GM21786 (cell line): ENCODE data around the gene RAPGEF3.

Source experiments
- ATAC-seq: cut with Tn5 transposase; IDR thresholded peaks from one replicate; pipeline ENCODE4 v1.9.1; 2021; ENCODE audit not compliant: unreplicated experiment

The RAPGEF3 gene

GRCh38 chr12:47777741-47778558 lies 19.3 kb upstream of the RAPGEF3 start:
- ATAC-seq, result no peak

GRCh38 chr12:47777151-47777550 lies 18.5 kb upstream of the RAPGEF3 start:
- ATAC-seq, result no peak

DNA sequence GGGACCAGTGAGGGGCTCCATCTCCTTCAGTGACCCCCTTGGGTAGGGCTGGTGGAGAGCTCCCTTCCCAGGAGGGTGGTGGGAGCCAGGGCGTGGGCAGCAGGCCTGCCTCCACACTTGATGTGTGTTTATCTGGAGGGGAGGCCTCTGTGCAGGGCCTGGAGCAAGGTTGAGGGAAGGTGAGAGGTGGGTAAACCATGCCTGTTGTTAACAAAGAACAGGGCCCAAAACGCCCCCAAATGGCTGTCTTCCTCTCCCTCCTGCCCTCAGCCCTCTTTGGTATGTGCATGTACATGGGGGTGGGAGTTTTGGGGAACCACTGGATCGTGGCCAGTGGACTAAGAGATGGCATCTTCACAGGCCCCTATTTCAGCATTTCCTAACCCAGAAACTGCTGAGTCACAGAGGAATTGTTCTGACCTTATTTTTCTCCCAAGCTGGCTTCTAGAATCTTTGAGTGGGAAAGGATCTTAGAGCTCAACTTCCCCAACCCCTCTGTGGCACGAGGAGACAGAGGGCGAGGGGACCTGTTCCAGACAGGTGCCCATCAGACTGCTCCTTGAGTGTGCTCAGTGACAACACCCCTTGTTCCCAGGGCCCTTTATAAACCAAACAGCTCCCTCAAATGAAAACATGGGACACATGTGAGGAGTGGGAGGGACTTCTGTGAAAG lies 17.9 kb upstream of the RAPGEF3 start:
- ATAC-seq, result no peak

GRCh38 chr12:47775100-47775911 lies 16.6 kb upstream of the RAPGEF3 start:
- ATAC-seq, result no peak

GRCh38 chr12:47774663-47775062 lies 16.0 kb upstream of the RAPGEF3 start:
- ATAC-seq, result no peak

GRCh38 chr12:47773858-47774580 lies 15.3 kb upstream of the RAPGEF3 start:
- ATAC-seq, result no peak

DNA sequence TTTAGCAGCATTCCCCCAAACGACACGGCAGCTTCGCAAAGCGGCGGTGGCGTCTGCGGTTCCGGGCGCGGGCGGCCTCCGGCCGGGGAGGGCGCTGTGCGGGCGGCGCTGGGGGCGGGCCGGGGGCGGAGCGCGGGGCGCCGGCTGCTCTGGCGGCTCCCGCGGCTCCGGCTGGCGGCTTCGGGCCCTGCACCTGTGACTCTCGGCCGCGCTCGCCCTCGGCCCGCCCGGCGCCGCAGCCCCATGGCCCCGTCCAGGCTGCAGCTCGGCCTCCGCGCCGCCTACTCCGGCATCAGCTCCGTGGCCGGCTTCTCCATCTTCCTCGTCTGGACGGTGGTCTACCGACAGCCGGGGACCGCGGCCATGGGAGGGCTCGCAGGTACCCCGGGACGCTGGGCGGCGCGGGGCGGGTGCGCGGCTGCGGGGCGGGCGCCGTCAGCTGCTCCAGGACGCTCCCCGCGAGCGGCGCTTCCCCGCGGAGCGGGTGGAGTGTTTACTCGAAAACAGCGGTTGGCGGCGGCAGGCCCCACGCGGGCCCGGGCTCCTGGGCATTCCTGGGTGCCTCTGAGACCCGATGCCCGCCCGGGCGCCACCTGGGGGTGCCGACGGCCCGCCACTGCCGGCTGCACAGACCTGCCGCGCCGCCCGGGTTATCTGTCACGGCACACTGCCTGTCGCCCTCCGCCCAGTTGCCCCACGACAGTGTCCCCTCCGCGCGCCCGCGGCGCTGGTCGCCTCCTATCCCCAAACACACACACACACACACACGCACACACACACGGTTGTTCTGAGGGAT lies 14.6 kb upstream of the RAPGEF3 start, which contains the start of gene SLC48A1:
TSS of gene SLC48A1 (plus strand) at position 177 of the 796 bp plus-strand sequence. CDS start at position 244, 67 bp downstream.
- ATAC-seq, result peak; percentile 78

DNA sequence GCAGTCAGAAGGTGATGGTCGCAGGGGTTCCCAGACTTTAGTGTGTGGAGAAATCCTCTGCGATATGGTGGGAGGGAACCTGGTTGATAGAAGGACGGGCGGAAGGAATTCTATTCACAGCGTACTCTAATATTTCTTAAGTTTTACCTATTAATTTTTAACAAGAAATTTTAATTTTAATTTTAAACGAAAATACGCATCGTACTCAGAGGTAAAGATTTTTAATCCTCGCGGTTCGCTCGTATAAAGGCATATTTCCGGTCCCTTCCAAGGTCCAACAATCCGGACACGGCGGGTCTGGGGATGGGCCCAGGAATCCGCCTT lies 14.0 kb upstream of the RAPGEF3 start:
- no peak for ATAC-seq

DNA sequence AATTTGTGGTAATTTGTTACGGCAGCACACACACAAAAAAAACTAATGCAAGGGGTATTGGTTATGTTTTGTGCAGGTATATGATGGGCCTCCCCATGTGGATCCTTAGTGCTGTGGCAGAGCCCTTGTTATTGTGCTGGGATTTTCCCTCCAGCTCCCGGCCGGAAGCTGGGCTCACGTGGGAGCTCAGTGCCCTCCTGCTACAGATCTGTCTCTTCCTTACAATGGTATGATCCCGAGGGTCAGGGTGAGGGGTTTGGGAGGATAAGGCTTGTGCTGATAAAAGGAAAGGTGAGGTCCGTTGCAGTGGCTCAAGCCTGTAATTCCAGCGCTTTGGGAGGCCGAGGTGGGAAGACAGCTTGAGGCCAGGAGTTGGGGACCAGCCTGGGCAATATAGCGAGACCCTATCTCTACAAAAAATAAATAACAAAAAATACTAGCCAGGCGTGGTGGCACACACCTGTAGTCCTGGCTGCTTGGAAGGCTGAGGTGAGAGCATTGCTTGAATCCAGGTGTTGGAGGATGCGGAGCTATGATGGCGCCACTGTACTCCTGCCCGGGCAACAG lies 13.5 kb upstream of the RAPGEF3 start:
- ATAC-seq, result no peak

DNA sequence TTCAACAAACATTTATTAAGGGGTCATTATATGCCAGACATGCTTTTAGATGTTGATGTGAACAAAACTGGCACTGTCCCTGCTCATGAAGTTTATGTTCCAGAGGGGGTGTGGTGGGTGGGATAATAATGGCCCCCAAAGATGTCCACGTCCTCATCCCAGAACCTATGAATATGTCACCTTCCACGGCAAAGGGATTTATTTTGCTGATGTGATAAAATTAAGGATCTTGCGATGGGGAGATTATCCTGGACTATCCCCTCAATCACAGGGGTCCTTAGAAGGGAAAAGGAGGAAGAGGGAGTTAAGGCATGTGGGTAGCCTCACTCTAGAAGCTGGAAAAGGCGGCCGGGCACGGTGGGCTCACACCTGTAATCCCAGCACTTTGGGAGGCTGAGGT lies 12.6 kb upstream of the RAPGEF3 start:
- ATAC-seq, result no peak

GRCh38 chr12:47770086-47770726 lies 11.5 kb upstream of the RAPGEF3 start:
- no peak for ATAC-seq

GRCh38 chr12:47769234-47770085 lies 10.8 kb upstream of the RAPGEF3 start:
- no peak for ATAC-seq

- ATAC-seq, result no peak
Observed at GRCh38 chr12:47768323-47768811, 9.7 kb upstream of the RAPGEF3 start.

- no peak for ATAC-seq
Observed at GRCh38 chr12:47767216-47767724, 8.6 kb upstream of the RAPGEF3 start.

DNA sequence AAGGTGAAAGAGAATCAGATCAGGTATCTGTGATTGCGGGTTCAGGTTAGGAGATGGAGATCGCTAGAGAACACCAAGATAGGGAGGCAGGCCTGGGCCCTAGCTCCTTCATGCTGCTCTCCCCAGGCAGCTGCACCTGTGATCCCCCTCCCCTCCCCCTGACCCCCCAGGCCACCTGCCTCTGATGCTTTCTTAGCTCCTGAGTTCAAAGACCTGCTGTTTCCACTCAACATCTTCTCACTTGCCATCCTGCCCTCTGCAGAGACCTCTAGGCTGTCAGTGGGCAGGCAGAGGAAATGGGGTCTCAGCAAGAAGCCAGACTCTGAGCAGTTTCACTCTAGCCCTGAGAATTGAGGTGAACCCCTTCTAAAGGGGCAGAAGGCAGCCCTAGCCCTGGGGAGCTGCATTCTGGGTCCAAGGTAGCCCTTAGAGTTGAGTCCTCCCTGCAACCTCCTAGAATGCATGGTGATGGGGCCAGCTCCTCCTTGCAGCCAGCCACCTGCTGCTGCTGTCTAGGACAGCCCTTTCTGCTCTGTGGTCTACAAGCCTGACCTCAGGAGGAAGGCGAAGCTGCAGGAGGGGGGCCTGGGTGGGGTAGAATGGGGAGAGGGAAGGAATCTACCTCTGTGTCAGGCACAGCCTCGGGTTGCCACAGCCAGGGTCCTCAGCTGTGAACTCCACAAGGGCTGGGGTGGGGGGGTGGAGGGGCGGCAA lies 8.0 kb upstream of the RAPGEF3 start:
- no peak for ATAC-seq

GRCh38 chr12:47763481-47764346 lies 5.0 kb upstream of the RAPGEF3 start:
- ATAC-seq, result no peak
